Loucy (cell line): ENCODE results near the gene PHYHIPL.

ENCODE experiments used
- H2AFZ ChIP-seq: fragments of 200-600 bp; sonication (generic); 2 replicates; pipeline ENCODE4 v1.6.0; 2016; ENCODE audit warnings: antibody characterized with exemption, mild to moderate bottlenecking, low read length, moderate library complexity
- H3F3A ChIP-seq: fragments of 200-600 bp; 2 replicates; pipeline ENCODE4 v1.6.0; 2016; ENCODE audit warnings: antibody characterized with exemption, low read depth, mild to moderate bottlenecking
- H3K27me3 ChIP-seq: fragments of 200-600 bp; sonication (generic); 2 replicates; pipeline ENCODE4 v1.6.1; 2014; ENCODE audit warnings: low read length, mild to moderate bottlenecking; ENCODE audit not compliant: insufficient read depth, poor library complexity, severe bottlenecking
- H3K36me3 ChIP-seq: fragments of 200-600 bp; sonication (generic); 2 replicates; pipeline ENCODE4 v1.6.1; 2016; ENCODE audit warnings: low read length; ENCODE audit not compliant: insufficient read depth
- H3K4me1 ChIP-seq: fragments of 200-600 bp; sonication (generic); 2 replicates; pipeline ENCODE4 v1.5.1; 2014; ENCODE audit warnings: low read length, mild to moderate bottlenecking; ENCODE audit not compliant: insufficient read depth, poor library complexity, severe bottlenecking
- H3K4me2 ChIP-seq: fragments of 200-600 bp; sonication (generic); 2 replicates; pipeline ENCODE4 v1.6.0; 2014; ENCODE audit warnings: antibody characterized with exemption, low read length, low read depth, mild to moderate bottlenecking; ENCODE audit not compliant: poor library complexity, severe bottlenecking
- H3K4me3 ChIP-seq: fragments of 200-600 bp; sonication (generic); 2 replicates; pipeline ENCODE4 v1.5.1; 2014; ENCODE audit warnings: low read length, mild to moderate bottlenecking, mixed read lengths; ENCODE audit not compliant: poor library complexity, severe bottlenecking
- H3K79me2 ChIP-seq: fragments of 200-600 bp; sonication (generic); 2 replicates; pipeline ENCODE4 v1.6.1; 2014; ENCODE audit warnings: low read length; ENCODE audit not compliant: insufficient read depth
- H3K9ac ChIP-seq: fragments of 200-600 bp; sonication (generic); 2 replicates; pipeline ENCODE4 v1.6.0; 2014; ENCODE audit warnings: mild to moderate bottlenecking, low read depth, low read length, moderate library complexity; ENCODE audit not compliant: poor library complexity, severe bottlenecking
- H3K9me2 ChIP-seq: fragments of 200-600 bp; sonication (generic); replicated peaks from 2 replicates; pipeline ENCODE4 v1.6.1; 2016; ENCODE audit warnings: low read depth, low read length, mixed read lengths
- H3K9me3 ChIP-seq: fragments of 200-600 bp; sonication (generic); 2 replicates; pipeline ENCODE4 v1.6.1; 2014; ENCODE audit warnings: mild to moderate bottlenecking, antibody characterized with exemption, low read length, low read depth; ENCODE audit not compliant: insufficient read depth
- H4K20me1 ChIP-seq: fragments of 200-600 bp; sonication (generic); 2 replicates; pipeline ENCODE4 v1.6.0; 2014; ENCODE audit warnings: antibody characterized with exemption, low read length, mild to moderate bottlenecking; ENCODE audit not compliant: insufficient read depth, poor library complexity, severe bottlenecking
- EZH2phosphoT487 ChIP-seq: fragments of 200-600 bp; IDR thresholded peaks from 2 replicates; pipeline ENCODE4 v1.6.1; 2018; ENCODE audit warnings: antibody characterized with exemption, mild to moderate bottlenecking, moderate library complexity, borderline replicate concordance
- TF ChIP-seq, protein P1 (sequence below): fragments of 200-600 bp; sonication (generic); conservative IDR thresholded peaks from 2 replicates; pipeline ENCODE4 v1.5.1; 2014; ENCODE audit warnings: mild to moderate bottlenecking, antibody characterized with exemption, low read length

The PHYHIPL gene

GRCh38 chr10:59276133-59276532 lies 99.7 kb downstream of the PHYHIPL start:
- H3F3A ChIP-seq, result no peaks in the 10 kb centered on the region
- no peaks in the 10 kb centered on the region for H3K9me3 ChIP-seq
- no peak overlapping the region for H2AFZ ChIP-seq
- no peak for TF ChIP-seq EZH2phosphoT487
- no peaks in the 10 kb centered on the region for H3K9me2 ChIP-seq
- H3K4me3 ChIP-seq, result no peak overlapping the region
- no peaks in the 10 kb centered on the region for H3K79me2 ChIP-seq
- H3K27me3 ChIP-seq, result no peaks in the 10 kb centered on the region
- no peaks in the 10 kb centered on the region for H4K20me1 ChIP-seq
- no peaks in the 10 kb centered on the region for H3K36me3 ChIP-seq
- H3K9ac ChIP-seq, result no peak overlapping the region
- no peak overlapping the region for H3K4me2 ChIP-seq
- no peaks in the 10 kb centered on the region for H3K4me1 ChIP-seq

GRCh38 chr10:59276919-59277318 lies 100.5 kb downstream of the PHYHIPL start:
- no peaks in the 10 kb centered on the region for H3K79me2 ChIP-seq
- H3K9me2 ChIP-seq, result no peaks in the 10 kb centered on the region
- H3K4me1 ChIP-seq, result no peaks in the 10 kb centered on the region
- H3K4me2 ChIP-seq, result no peak overlapping the region
- H3K9me3 ChIP-seq, result no peaks in the 10 kb centered on the region
- H3F3A ChIP-seq, result no peaks in the 10 kb centered on the region
- TF ChIP-seq, protein P1, sequence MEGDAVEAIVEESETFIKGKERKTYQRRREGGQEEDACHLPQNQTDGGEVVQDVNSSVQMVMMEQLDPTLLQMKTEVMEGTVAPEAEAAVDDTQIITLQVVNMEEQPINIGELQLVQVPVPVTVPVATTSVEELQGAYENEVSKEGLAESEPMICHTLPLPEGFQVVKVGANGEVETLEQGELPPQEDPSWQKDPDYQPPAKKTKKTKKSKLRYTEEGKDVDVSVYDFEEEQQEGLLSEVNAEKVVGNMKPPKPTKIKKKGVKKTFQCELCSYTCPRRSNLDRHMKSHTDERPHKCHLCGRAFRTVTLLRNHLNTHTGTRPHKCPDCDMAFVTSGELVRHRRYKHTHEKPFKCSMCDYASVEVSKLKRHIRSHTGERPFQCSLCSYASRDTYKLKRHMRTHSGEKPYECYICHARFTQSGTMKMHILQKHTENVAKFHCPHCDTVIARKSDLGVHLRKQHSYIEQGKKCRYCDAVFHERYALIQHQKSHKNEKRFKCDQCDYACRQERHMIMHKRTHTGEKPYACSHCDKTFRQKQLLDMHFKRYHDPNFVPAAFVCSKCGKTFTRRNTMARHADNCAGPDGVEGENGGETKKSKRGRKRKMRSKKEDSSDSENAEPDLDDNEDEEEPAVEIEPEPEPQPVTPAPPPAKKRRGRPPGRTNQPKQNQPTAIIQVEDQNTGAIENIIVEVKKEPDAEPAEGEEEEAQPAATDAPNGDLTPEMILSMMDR, result no peak
- no peak for TF ChIP-seq EZH2phosphoT487
- no peak overlapping the region for H3K4me3 ChIP-seq
- no peak overlapping the region for H3K9ac ChIP-seq
- no peaks in the 10 kb centered on the region for H3K27me3 ChIP-seq
- no peak overlapping the region for H2AFZ ChIP-seq
- no peaks in the 10 kb centered on the region for H4K20me1 ChIP-seq
- no peaks in the 10 kb centered on the region for H3K36me3 ChIP-seq

DNA sequence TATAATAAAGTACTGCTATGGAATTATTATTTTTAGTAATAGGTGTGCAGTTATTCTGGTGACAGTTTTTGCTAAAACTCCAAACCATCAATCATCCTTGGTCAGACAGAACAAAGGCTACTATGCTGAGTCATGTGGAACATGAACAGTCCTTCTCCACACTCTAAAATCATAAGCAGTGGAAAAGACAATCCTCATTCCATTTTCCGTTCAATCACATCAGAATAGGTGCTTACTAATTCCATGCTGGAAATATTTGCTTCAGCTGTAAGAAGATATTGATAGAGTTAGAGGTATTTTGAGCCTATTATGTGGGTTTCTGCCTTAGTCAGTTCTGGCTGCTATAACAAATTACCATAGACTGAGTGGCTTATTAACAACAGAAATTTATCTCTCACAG lies 103.0 kb downstream of the PHYHIPL start:
- TF ChIP-seq EZH2phosphoT487, result no peak
- TF ChIP-seq, protein P1, result no peak
- no peak overlapping the region for H2AFZ ChIP-seq
- H3K9me3 ChIP-seq, result no peaks in the 10 kb centered on the region
- no peaks in the 10 kb centered on the region for H3K9me2 ChIP-seq
- H3K4me3 ChIP-seq, result no peak overlapping the region
- H3K4me1 ChIP-seq, result no peaks in the 10 kb centered on the region
- H3K27me3 ChIP-seq, result no peaks in the 10 kb centered on the region
- H3K9ac ChIP-seq, result no peak overlapping the region
- H3K79me2 ChIP-seq, result no peaks in the 10 kb centered on the region
- H3K4me2 ChIP-seq, result no peak overlapping the region
- H4K20me1 ChIP-seq, result no peaks in the 10 kb centered on the region
- no peaks in the 10 kb centered on the region for H3K36me3 ChIP-seq
- no peaks in the 10 kb centered on the region for H3F3A ChIP-seq

DNA sequence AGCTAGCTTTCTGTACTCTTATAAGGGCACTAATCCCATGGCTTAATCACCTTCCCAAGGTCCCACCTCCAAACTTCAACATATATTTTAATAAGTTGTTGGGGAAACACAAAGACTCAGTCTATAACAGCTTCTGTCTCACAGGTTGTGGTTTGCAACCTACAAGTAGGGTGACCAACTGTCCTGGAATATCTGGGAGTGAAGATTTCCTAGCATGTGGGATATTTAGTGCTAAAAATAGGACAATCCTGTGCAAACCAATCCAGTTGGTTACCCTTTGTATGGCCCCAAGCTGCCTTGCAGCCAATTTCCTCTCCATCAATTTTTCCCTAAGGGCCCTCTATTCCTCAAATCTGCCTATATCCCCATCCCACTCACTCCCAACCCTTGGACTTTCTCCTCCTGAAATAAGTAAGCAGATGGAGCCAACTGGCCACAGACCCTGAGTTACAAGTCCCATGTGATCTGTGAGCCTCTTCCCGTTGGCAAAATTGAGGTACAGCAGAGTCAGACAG lies 103.6 kb downstream of the PHYHIPL start:
- H4K20me1 ChIP-seq, result no peaks in the 10 kb centered on the region
- no peaks in the 10 kb centered on the region for H3K4me1 ChIP-seq
- no peaks in the 10 kb centered on the region for H3K9me3 ChIP-seq
- no peaks in the 10 kb centered on the region for H3K27me3 ChIP-seq
- H3K9ac ChIP-seq, result no peak overlapping the region
- no peaks in the 10 kb centered on the region for H3K36me3 ChIP-seq
- no peaks in the 10 kb centered on the region for H3K9me2 ChIP-seq
- no peaks in the 10 kb centered on the region for H3F3A ChIP-seq
- H3K79me2 ChIP-seq, result no peaks in the 10 kb centered on the region
- no peak overlapping the region for H3K4me3 ChIP-seq
- H2AFZ ChIP-seq, result no peak overlapping the region
- H3K4me2 ChIP-seq, result no peak overlapping the region
- TF ChIP-seq, protein P1, result no peak
- TF ChIP-seq EZH2phosphoT487, result no peak
